Right lobe of liver (tissue), 4 donors: ENCODE data around the gene RFX4.

Experiments used
- CTCF ChIP-seq, 4 donors: fragments of 200-600 bp in 3 of 4; fragments of 450-650 bp in 1 of 4; IDR thresholded peaks; one replicate each; pipeline versions ENCODE4 v1.5.1 to v1.8.0; 2016 to 2022; ENCODE audit warnings: antibody characterized with exemption in 4 of 4, mild to moderate bottlenecking in 2 of 4
- POLR2A ChIP-seq: fragments of 450-650 bp; IDR thresholded peaks from one replicate; pipeline ENCODE4 v1.6.1; 2017; ENCODE audit warnings: antibody characterized with exemption, mild to moderate bottlenecking
- donor health status: DM: no; HTN: no; CAD: no.
- donor health status: DM: no; HTN: no; CAD: no.
- donor health status: DM: no; HTN: yes; CAD: no.

GRCh38 chr12:106720696-106721095, 137.9 kb downstream of the RFX4 start:
- no peak for TF ChIP-seq CTCF (IDR thresholded peaks at IDR 0.05)
- no peak for TF ChIP-seq POLR2A
